ENCODE data around the gene ANKRD30B.
A peak's percentile ranks its signal among the peaks of the same experiment; 100 is the strongest.
"Not testable (repeated sequence)": the region's sequence is repeated elsewhere in the genome, so short reads cannot be mapped to it uniquely, and the experiment has no call there.

The ANKRD30B gene

DNA sequence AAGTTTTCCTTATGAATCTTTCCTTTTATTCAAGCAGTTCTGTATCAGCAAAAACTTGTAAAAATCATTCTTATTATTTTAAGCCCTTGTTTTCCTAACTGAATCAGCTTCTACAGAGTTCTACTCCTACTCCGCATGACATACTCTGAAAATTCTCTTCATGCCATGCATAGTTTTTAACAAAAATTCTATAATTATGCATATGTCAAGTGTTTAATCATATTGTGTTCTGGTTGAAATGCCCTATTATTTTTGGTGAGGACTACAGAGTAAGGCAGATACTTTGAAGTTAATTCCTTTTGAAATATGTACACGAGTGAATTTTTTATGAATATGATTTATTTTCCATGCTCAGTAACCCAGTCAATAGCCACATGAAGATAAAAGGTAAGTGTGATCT is 28.8 kb downstream of the ANKRD30B start:
- Histone ChIP-seq H3K27me3 (ENCODE audit: insufficient read depth, poor library complexity, severe bottlenecking) (no peaks in the 10 kb centered on the region), H3K36me3 (ENCODE audit: low read depth) (no peaks in the 10 kb centered on the region), H3K4me1 (ENCODE audit: insufficient read depth, poor library complexity, severe bottlenecking) (no peaks in the 10 kb centered on the region), H3K27ac (ENCODE audit: poor library complexity, severe bottlenecking) (no peak overlapping the region), H3K4me3 (ENCODE audit: severe bottlenecking) (no peak overlapping the region), H3K9me3 (ENCODE audit: severe bottlenecking) (no peaks in the 10 kb centered on the region)
- ATAC-seq (ENCODE audit: low read depth) (no peak), DNase-seq (ENCODE audit: low spot score) (no peak)
- TF ChIP-seq, protein P1, sequence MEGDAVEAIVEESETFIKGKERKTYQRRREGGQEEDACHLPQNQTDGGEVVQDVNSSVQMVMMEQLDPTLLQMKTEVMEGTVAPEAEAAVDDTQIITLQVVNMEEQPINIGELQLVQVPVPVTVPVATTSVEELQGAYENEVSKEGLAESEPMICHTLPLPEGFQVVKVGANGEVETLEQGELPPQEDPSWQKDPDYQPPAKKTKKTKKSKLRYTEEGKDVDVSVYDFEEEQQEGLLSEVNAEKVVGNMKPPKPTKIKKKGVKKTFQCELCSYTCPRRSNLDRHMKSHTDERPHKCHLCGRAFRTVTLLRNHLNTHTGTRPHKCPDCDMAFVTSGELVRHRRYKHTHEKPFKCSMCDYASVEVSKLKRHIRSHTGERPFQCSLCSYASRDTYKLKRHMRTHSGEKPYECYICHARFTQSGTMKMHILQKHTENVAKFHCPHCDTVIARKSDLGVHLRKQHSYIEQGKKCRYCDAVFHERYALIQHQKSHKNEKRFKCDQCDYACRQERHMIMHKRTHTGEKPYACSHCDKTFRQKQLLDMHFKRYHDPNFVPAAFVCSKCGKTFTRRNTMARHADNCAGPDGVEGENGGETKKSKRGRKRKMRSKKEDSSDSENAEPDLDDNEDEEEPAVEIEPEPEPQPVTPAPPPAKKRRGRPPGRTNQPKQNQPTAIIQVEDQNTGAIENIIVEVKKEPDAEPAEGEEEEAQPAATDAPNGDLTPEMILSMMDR (IDR thresholded peaks at IDR 0.05; ENCODE audit: poor library complexity, severe bottlenecking), result no peak

DNA sequence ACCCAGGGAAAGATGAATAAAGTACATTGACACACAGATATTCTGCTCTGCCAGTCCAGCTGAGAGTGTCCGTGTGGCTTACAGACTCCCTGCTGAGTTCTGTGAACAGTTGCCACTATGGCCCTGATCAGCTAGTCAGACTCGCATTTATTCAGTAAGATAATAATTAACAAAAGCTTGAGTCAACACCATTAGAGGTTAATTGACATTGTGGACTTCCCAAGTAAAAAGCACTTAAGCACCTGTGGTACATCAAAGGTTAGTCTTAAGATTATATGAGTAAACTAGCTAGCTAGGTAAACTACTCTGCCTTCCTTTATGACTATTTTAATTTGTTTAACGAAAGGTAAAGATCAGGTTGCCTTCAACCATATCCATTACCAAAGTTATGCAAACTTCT is 33.7 kb downstream of the ANKRD30B start:
- TF ChIP-seq, protein P1 (IDR thresholded peaks at IDR 0.05; ENCODE audit: poor library complexity, severe bottlenecking), result no peak
- no peaks in the 10 kb centered on the region for H3K36me3 ChIP-seq (ENCODE audit: low read depth)
- H3K27ac ChIP-seq (ENCODE audit: poor library complexity, severe bottlenecking), result no peak overlapping the region
- ATAC-seq (ENCODE audit: low read depth), result no peak
- H3K4me3 ChIP-seq (ENCODE audit: severe bottlenecking), result no peak overlapping the region
- no peaks in the 10 kb centered on the region for H3K27me3 ChIP-seq (ENCODE audit: insufficient read depth, poor library complexity, severe bottlenecking)
- no peak for DNase-seq (ENCODE audit: low spot score)
- no peaks in the 10 kb centered on the region for H3K4me1 ChIP-seq (ENCODE audit: insufficient read depth, poor library complexity, severe bottlenecking)
- H3K9me3 ChIP-seq (ENCODE audit: severe bottlenecking), result peaks cover 2% of the 10 kb centered on the region

DNA sequence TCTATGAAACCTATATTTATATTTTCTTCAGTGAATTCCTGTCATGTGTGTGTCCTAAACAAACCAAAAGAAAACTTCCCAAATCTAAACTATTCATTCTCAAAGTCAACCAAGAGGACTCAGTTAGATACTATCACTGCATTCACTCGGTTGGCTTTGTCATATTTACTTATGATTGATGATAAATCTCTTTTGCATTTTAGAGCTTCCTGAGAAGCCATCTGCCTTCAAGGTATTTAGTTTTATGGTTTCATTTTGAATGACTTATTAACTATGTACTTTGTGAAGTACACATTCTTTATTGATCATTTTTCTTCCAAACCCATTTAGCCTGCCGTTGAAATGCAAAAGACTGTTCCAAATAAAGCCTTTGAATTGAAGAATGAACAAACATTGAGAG is 36.2 kb downstream of the ANKRD30B start:
- ATAC-seq (ENCODE audit: low read depth), result no peak

DNA sequence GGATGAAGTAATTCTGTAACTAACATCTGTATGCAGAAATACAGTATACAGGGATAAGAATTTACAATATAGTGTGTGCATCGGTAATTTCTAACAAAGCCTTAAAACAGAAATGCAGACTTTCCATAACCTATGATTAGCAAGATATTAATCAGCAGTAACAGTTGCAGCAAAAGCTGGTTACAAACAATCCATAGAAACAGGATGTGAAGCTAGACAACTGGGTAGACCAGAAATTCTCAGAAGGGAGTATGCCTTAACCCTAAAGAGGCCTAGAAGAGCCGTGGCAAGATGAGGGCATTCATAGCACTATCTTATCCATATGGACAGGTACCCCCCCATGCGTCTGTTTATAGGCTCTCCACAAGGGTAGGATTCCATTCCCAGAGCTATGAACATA is 48.9 kb downstream of the ANKRD30B start:
- H3K4me3 ChIP-seq (ENCODE audit: severe bottlenecking); H3K27me3 ChIP-seq (ENCODE audit: insufficient read depth, poor library complexity, severe bottlenecking); DNase-seq (ENCODE audit: low spot score); H3K9me3 ChIP-seq (ENCODE audit: severe bottlenecking); H3K27ac ChIP-seq (ENCODE audit: poor library complexity, severe bottlenecking); ATAC-seq (ENCODE audit: low read depth); H3K36me3 ChIP-seq (ENCODE audit: low read depth); H3K4me1 ChIP-seq (ENCODE audit: insufficient read depth, poor library complexity, severe bottlenecking): not testable (repeated sequence)

More for the DNA sequence above, 36.2 kb downstream of the ANKRD30B start:
- Histone ChIP-seq H3K4me1 (ENCODE audit: insufficient read depth, poor library complexity, severe bottlenecking) (no peaks in the 10 kb centered on the region), H3K36me3 (ENCODE audit: low read depth) (no peaks in the 10 kb centered on the region), H3K9me3 (ENCODE audit: severe bottlenecking) (peaks cover 2% of the 10 kb centered on the region), H3K27ac (ENCODE audit: poor library complexity, severe bottlenecking) (no peak overlapping the region), H3K4me3 (ENCODE audit: severe bottlenecking) (no peak overlapping the region), H3K27me3 (ENCODE audit: insufficient read depth, poor library complexity, severe bottlenecking) (no peaks in the 10 kb centered on the region)
- DNase-seq (ENCODE audit: low spot score), result no peak
- TF ChIP-seq, protein P1 (IDR thresholded peaks at IDR 0.05; ENCODE audit: poor library complexity, severe bottlenecking), result no peak

DNA sequence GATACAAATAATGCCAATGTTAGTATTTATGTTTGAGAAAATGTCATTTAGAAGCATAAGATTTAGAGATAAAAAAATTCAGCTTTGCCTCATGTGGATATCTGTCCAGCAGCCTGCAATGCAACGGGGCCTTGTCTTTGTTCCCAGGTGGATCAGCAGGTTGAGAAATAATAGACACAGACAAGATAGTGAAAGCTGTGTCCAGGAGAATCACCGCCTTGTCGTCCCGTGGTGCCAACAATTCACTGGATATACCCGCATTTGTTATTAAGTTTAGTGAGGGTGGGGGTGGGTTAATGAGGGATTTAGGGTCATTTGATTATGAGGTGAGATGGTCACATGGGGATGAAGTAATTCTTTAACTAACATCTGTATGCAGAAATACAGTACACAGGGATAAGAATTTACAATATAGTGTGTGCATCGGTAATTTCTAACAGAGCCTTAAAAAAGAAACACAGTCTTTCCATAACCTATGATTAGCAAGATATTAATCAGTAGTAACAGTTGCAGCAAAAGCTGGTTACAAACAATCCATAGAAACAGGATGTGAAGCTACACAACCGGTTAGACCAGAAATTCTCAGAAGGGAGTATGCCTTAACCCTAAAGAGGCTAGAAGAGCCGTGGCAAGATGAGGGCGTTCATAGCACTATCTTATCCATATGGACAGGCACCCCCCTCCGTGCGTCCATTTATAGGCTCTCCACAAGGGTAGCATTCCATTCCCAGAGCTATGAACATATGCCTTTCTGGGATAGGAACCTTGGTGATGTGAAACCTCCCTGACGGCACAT is 50.2 kb downstream of the ANKRD30B start:
- not testable (repeated sequence) for H3K4me1 ChIP-seq (ENCODE audit: insufficient read depth, poor library complexity, severe bottlenecking); ATAC-seq (ENCODE audit: low read depth); H3K4me3 ChIP-seq (ENCODE audit: severe bottlenecking); DNase-seq (ENCODE audit: low spot score); H3K9me3 ChIP-seq (ENCODE audit: severe bottlenecking); H3K27ac ChIP-seq (ENCODE audit: poor library complexity, severe bottlenecking); H3K36me3 ChIP-seq (ENCODE audit: low read depth); H3K27me3 ChIP-seq (ENCODE audit: insufficient read depth, poor library complexity, severe bottlenecking)

DNA sequence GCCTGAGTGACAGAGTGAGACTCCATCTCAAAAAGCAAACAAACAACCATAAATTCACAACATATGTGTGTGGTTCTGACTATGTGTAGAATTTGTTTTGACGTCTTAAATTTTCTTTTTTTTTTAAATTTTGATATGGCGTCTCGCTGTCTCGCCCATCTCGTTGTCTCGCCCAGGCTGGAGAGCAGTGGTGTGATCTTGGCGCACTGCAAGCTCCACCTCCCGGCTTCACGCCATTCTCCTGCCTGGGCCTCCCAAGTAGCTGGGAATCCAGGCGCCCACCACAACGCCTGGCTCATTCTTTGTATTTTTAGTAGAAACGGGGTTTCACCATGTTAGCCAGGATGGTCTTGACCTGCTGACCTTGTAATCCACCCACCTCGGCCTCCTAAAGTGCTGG is 63.1 kb downstream of the ANKRD30B start:
- H3K36me3 ChIP-seq (ENCODE audit: low read depth); H3K9me3 ChIP-seq (ENCODE audit: severe bottlenecking); DNase-seq (ENCODE audit: low spot score); H3K27me3 ChIP-seq (ENCODE audit: insufficient read depth, poor library complexity, severe bottlenecking); ATAC-seq (ENCODE audit: low read depth); H3K27ac ChIP-seq (ENCODE audit: poor library complexity, severe bottlenecking); H3K4me3 ChIP-seq (ENCODE audit: severe bottlenecking); H3K4me1 ChIP-seq (ENCODE audit: insufficient read depth, poor library complexity, severe bottlenecking): not testable (repeated sequence)

DNA sequence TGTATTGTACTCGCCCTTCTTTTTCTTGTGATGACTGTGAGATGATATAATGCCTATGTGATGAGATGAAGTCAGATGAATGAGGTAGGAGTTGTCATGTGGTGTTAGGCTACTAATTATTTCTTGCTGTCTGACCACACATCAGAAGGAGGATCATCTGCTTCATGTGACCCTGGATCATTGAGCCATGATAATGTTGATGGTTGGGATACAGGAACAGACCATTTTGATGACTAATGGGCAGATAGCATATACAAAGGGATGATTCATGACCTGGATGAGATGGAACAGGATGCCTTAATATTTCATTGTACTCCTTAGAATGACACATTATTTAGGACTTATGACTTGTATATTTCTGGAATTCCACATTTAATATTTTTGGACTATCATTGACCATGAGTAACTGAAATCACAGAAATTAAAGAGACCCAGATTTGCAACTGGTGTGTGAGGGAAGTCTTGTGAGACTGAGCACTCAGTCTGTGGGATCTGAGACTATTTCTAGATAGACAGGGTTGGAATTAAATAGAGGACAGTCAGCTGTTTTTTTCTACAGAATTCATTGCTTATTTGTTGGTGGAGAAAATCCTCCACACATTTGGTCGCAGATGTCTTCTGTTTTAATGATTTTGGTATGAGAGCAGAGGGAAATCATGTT is 79.1 kb downstream of the ANKRD30B start:
- peak; percentile 79; the same call in 2 of the 3 replicates for ATAC-seq (ENCODE audit: low read depth)
- not testable (repeated sequence) for H3K4me3 ChIP-seq (ENCODE audit: severe bottlenecking); H3K27me3 ChIP-seq (ENCODE audit: insufficient read depth, poor library complexity, severe bottlenecking); DNase-seq (ENCODE audit: low spot score); H3K36me3 ChIP-seq (ENCODE audit: low read depth); H3K9me3 ChIP-seq (ENCODE audit: severe bottlenecking); H3K27ac ChIP-seq (ENCODE audit: poor library complexity, severe bottlenecking); H3K4me1 ChIP-seq (ENCODE audit: insufficient read depth, poor library complexity, severe bottlenecking)

DNA sequence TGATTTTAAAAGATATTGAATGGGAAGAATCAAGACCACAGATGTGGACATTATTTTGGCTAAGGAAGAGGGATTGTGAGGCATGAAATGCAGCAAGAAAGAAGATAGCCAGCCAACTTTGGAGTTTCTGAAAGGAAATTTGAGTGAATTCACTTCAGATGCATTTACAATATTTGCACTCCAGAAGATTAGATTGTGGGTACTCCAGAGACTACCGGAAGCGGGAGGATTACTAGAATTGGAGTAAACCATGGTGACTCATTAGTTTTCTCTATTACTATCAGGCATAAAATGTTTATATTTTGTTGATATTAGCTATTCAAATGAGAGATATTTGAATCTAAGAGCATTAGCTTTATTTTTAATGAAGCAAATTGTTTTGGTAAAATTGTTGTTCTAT is 93.6 kb downstream of the ANKRD30B start:
- DNase-seq (ENCODE audit: low spot score); H3K27me3 ChIP-seq (ENCODE audit: insufficient read depth, poor library complexity, severe bottlenecking); H3K9me3 ChIP-seq (ENCODE audit: severe bottlenecking); H3K4me1 ChIP-seq (ENCODE audit: insufficient read depth, poor library complexity, severe bottlenecking); H3K36me3 ChIP-seq (ENCODE audit: low read depth); H3K27ac ChIP-seq (ENCODE audit: poor library complexity, severe bottlenecking); ATAC-seq (ENCODE audit: low read depth); H3K4me3 ChIP-seq (ENCODE audit: severe bottlenecking): not testable (repeated sequence)

DNA sequence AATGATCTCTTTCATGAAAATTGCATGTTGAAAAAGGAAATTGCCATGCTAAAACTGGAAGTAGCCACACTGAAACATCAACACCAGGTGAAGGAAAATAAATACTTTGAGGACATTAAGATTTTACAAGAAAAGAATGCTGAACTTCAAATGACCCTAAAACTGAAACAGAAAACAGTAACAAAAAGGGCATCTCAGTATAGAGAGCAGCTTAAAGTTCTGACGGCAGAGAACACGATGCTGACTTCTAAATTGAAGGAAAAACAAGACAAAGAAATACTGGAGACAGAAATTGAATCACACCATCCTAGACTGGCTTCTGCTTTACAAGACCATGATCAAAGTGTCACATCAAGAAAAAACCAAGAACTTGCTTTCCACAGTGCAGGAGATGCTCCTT is 103.6 kb downstream of the ANKRD30B start:
- H3K36me3 ChIP-seq (ENCODE audit: low read depth), result not testable (repeated sequence)

More for the DNA sequence above, 103.6 kb downstream of the ANKRD30B start:
- H3K27ac ChIP-seq (ENCODE audit: poor library complexity, severe bottlenecking); DNase-seq (ENCODE audit: low spot score); H3K4me1 ChIP-seq (ENCODE audit: insufficient read depth, poor library complexity, severe bottlenecking); H3K9me3 ChIP-seq (ENCODE audit: severe bottlenecking); H3K27me3 ChIP-seq (ENCODE audit: insufficient read depth, poor library complexity, severe bottlenecking); H3K4me3 ChIP-seq (ENCODE audit: severe bottlenecking); ATAC-seq (ENCODE audit: low read depth): not testable (repeated sequence)
